Effector memory CD8-positive, alpha-beta T cell (primary cell): ENCODE data around the gene POLR1E.

Experiments used
- ATAC-seq: fragments of 150-1000 bp; cut with Tn5 transposase; replicated peaks from 2 replicates; pipeline ENCODE4 v1.10.0; 2021; ENCODE audit warnings: mild to moderate bottlenecking, moderate library complexity
- DNase-seq, 3 experiments: peaks; one replicate each; pipeline ENCODE4 v3.0.0; 2021
- H3K27ac Mint-ChIP-seq, 2 donors: one replicate each; pipeline ENCODE4 v1.8.0; 2022; ENCODE audit warnings: mild to moderate bottlenecking in 2 of 2, mixed read lengths in 2 of 2, moderate library complexity in 2 of 2
- H3K27me3 Mint-ChIP-seq, 2 donors: one replicate each; pipeline ENCODE4 v1.8.0; 2022; ENCODE audit warnings: mixed read lengths in 2 of 2
- H3K36me3 Mint-ChIP-seq: one replicate; pipeline ENCODE4 v1.8.0; 2022; ENCODE audit warnings: mild to moderate bottlenecking, moderate library complexity, mixed read lengths; ENCODE audit not compliant: insufficient read depth
- H3K4me1 Mint-ChIP-seq, 2 donors: one replicate each; pipeline ENCODE4 v1.8.0; 2022; ENCODE audit warnings: low read depth in 2 of 2, mixed read lengths in 2 of 2
- H3K4me3 Mint-ChIP-seq, 2 donors: one replicate each; pipeline ENCODE4 v1.8.0; 2022; ENCODE audit warnings: mild to moderate bottlenecking in 2 of 2, mixed read lengths in 2 of 2, moderate library complexity in 2 of 2
- H3K9me3 Mint-ChIP-seq, 2 donors: one replicate each; pipeline ENCODE4 v1.8.0; 2022; ENCODE audit warnings: mixed read lengths in 2 of 2
- total RNA-seq, 9 experiments: gene quantifications; one replicate each; lab custom pipeline; 2026; lab: John Stamatoyannopoulos, UW

Gene POLR1E
- 43.1 to 106 (median 72.7) reads per million in 9 experiments for total RNA-seq

- H3K4me1 Mint-ChIP-seq = peaks cover 28 to 30% of the 10 kb centered on the region in 2 donors
- peak within 1 kb of the TSS; percentile 87 to 98 for H3K27ac Mint-ChIP-seq
- peaks cover 29% of the 10 kb centered on the region for H3K36me3 Mint-ChIP-seq
- H3K27me3 Mint-ChIP-seq = peaks cover 9 to 13% of the 10 kb centered on the region in 2 donors
- no peaks in the 10 kb centered on the region for H3K9me3 Mint-ChIP-seq
- peak within 1 kb of the TSS; percentile 90 to 97 for H3K4me3 Mint-ChIP-seq
- DNase-seq (peak; percentile 95 to 98 (median 97)), ATAC-seq (peak; percentile 94)
Observed at GRCh38 chr9:37485389-37486255, at the start of gene POLR1E. Gene POLR1E, plus strand, starts transcription at chr9:37485948. Its CDS starts 100 bp downstream, at chr9:37486048.

GRCh38 chr9:37436540-37436939, 49.2 kb upstream of the POLR1E start:
- DNase-seq (no peak), ATAC-seq (no peak)
- Mint-ChIP-seq H3K27ac (peak overlapping the region in 1 of 2 donors; percentile 2), H3K36me3 (peaks cover 34% of the 10 kb centered on the region), H3K4me1 (peaks cover 3 to 12% of the 10 kb centered on the region in 2 donors), H3K4me3 (no peak overlapping the region), H3K27me3 (no peaks in the 10 kb centered on the region), H3K9me3 (no peaks in the 10 kb centered on the region)

GRCh38 chr9:37437010-37437409, 48.7 kb upstream of the POLR1E start:
- Mint-ChIP-seq H3K27ac (peak overlapping the region in 1 of 2 donors; percentile 2), H3K9me3 (no peaks in the 10 kb centered on the region), H3K4me3 (no peak overlapping the region), H3K27me3 (no peaks in the 10 kb centered on the region), H3K36me3 (peaks cover 39% of the 10 kb centered on the region), H3K4me1 (peaks cover 3 to 17% of the 10 kb centered on the region in 2 donors)
- ATAC-seq (no peak), DNase-seq (no peak)

GRCh38 chr9:37437621-37438020, 48.1 kb upstream of the POLR1E start:
- H3K4me1 Mint-ChIP-seq = peaks cover 3 to 14% of the 10 kb centered on the region in 2 donors
- peaks cover 40% of the 10 kb centered on the region for H3K36me3 Mint-ChIP-seq
- no peaks in the 10 kb centered on the region for H3K9me3 Mint-ChIP-seq
- H3K27ac Mint-ChIP-seq = no peak overlapping the region
- no peak for DNase-seq
- ATAC-seq = no peak
- no peaks in the 10 kb centered on the region for H3K27me3 Mint-ChIP-seq
- no peak overlapping the region for H3K4me3 Mint-ChIP-seq

GRCh38 chr9:37438359-37438758, 47.4 kb upstream of the POLR1E start:
- H3K27ac Mint-ChIP-seq = no peak overlapping the region
- no peaks in the 10 kb centered on the region for H3K27me3 Mint-ChIP-seq
- no peak for ATAC-seq
- H3K4me3 Mint-ChIP-seq = no peak overlapping the region
- H3K9me3 Mint-ChIP-seq = no peaks in the 10 kb centered on the region
- H3K36me3 Mint-ChIP-seq = peaks cover 44% of the 10 kb centered on the region
- peaks cover 0 to 11% of the 10 kb centered on the region in 2 donors for H3K4me1 Mint-ChIP-seq
- DNase-seq = no peak

GRCh38 chr9:37441776-37442370, 43.9 kb upstream of the POLR1E start:
- Mint-ChIP-seq H3K4me3 (no peak overlapping the region), H3K27ac (peak overlapping the region in 1 of 2 donors; percentile 75), H3K4me1 (peaks cover 6 to 19% of the 10 kb centered on the region in 2 donors), H3K9me3 (no peaks in the 10 kb centered on the region), H3K27me3 (no peaks in the 10 kb centered on the region), H3K36me3 (peaks cover 31% of the 10 kb centered on the region)
- no peak for ATAC-seq
- DNase-seq = no peak

GRCh38 chr9:37442556-37442955, 43.2 kb upstream of the POLR1E start:
- Mint-ChIP-seq H3K27me3 (no peaks in the 10 kb centered on the region), H3K9me3 (no peaks in the 10 kb centered on the region), H3K27ac (no peak overlapping the region), H3K4me3 (no peak overlapping the region), H3K36me3 (peaks cover 31% of the 10 kb centered on the region), H3K4me1 (peaks cover 7 to 17% of the 10 kb centered on the region in 2 donors)
- DNase-seq (no peak), ATAC-seq (no peak)

GRCh38 chr9:37443566-37443965, 42.2 kb upstream of the POLR1E start:
- Mint-ChIP-seq H3K27me3 (no peaks in the 10 kb centered on the region), H3K4me1 (peaks cover 7 to 17% of the 10 kb centered on the region in 2 donors), H3K4me3 (no peak overlapping the region), H3K27ac (peak overlapping the region; percentile 54 to 67), H3K36me3 (peaks cover 31% of the 10 kb centered on the region), H3K9me3 (no peaks in the 10 kb centered on the region)
- ATAC-seq (no peak), DNase-seq (no peak)

GRCh38 chr9:37444890-37445289, 40.9 kb upstream of the POLR1E start:
- H3K27me3 Mint-ChIP-seq = no peaks in the 10 kb centered on the region
- H3K36me3 Mint-ChIP-seq = peaks cover 35% of the 10 kb centered on the region

GRCh38 chr9:37445832-37446231, 39.9 kb upstream of the POLR1E start:
- no peak for ATAC-seq
- Mint-ChIP-seq H3K27ac (peak overlapping the region in 1 of 2 donors; percentile 71), H3K9me3 (no peaks in the 10 kb centered on the region), H3K36me3 (peaks cover 26% of the 10 kb centered on the region), H3K4me1 (peaks cover 8 to 14% of the 10 kb centered on the region in 2 donors), H3K4me3 (no peak overlapping the region), H3K27me3 (no peaks in the 10 kb centered on the region)
- DNase-seq = no peak

More at GRCh38 chr9:37444890-37445289, 40.9 kb upstream of the POLR1E start:
- Mint-ChIP-seq H3K27ac (peak overlapping the region in 1 of 2 donors; percentile 71), H3K9me3 (no peaks in the 10 kb centered on the region), H3K4me1 (peaks cover 7 to 14% of the 10 kb centered on the region in 2 donors), H3K4me3 (no peak overlapping the region)
- ATAC-seq (no peak), DNase-seq (no peak)

- no peak for DNase-seq
- peaks cover 10 to 14% of the 10 kb centered on the region in 2 donors for H3K4me1 Mint-ChIP-seq
- no peaks in the 10 kb centered on the region for H3K9me3 Mint-ChIP-seq
- no peaks in the 10 kb centered on the region for H3K27me3 Mint-ChIP-seq
- no peak overlapping the region for H3K4me3 Mint-ChIP-seq
- H3K36me3 Mint-ChIP-seq = peaks cover 22% of the 10 kb centered on the region
- no peak for ATAC-seq
- peak overlapping the region in 1 of 2 donors; percentile 39 for H3K27ac Mint-ChIP-seq
Observed at GRCh38 chr9:37446401-37446800, 39.3 kb upstream of the POLR1E start.

GRCh38 chr9:37447111-37447510, 38.6 kb upstream of the POLR1E start:
- peaks cover 10 to 12% of the 10 kb centered on the region in 2 donors for H3K4me1 Mint-ChIP-seq
- ATAC-seq (no peak), DNase-seq (no peak)
- H3K27me3 Mint-ChIP-seq = no peaks in the 10 kb centered on the region
- H3K9me3 Mint-ChIP-seq = no peaks in the 10 kb centered on the region
- H3K36me3 Mint-ChIP-seq = peaks cover 15% of the 10 kb centered on the region
- no peak overlapping the region for H3K4me3 Mint-ChIP-seq
- H3K27ac Mint-ChIP-seq = peak overlapping the region in 1 of 2 donors; percentile 39

- Mint-ChIP-seq H3K27ac (no peak overlapping the region), H3K4me3 (no peak overlapping the region), H3K9me3 (no peaks in the 10 kb centered on the region), H3K27me3 (no peaks in the 10 kb centered on the region), H3K4me1 (peaks cover 25 to 32% of the 10 kb centered on the region in 2 donors), H3K36me3 (peaks cover 5% of the 10 kb centered on the region)
- no peak for ATAC-seq
- DNase-seq = no peak
Observed at GRCh38 chr9:37449862-37450632, 35.7 kb upstream of the POLR1E start.
